Tibial nerve (tissue), 4 donors: ENCODE data around the gene ABHD15.

Source experiments
- CTCF ChIP-seq, 5 experiments: fragments of 200-600 bp in 3 of 5; fragments of 450-650 bp in 2 of 5; sonication (generic) in 3 of 5; IDR thresholded peaks; one replicate each; pipeline ENCODE4 v1.5.1; 2016 to 2019; ENCODE audit warnings: antibody characterized with exemption in 5 of 5, mild to moderate bottlenecking in 3 of 5, moderate library complexity in 2 of 5
- EP300 ChIP-seq, 2 donors: sonication (generic); formaldehyde crosslinking; IDR thresholded peaks; one replicate each; pipeline ENCODE4 v1.6.1; 2017; ENCODE audit warnings: antibody characterized with exemption in 2 of 2, mild to moderate bottlenecking in 1 of 2

GRCh38 chr17:29595107-29595942 lies 28.5 kb upstream of the ABHD15 start:
- TF ChIP-seq CTCF (IDR thresholded peaks at IDR 0.05) (no peak), EP300 (IDR thresholded peaks at IDR 0.05) (no peak)
